K562 (cell line): Measurements from ENCODE around the gene TRANK1. TPM values are rescaled to one million over a fixed set of nuclear protein-coding genes. Genes with fewer than 3 reads are reported as not detected.

Experiments used
- BHLHE40 ChIP-seq: IDR thresholded peaks from 2 replicates; pipeline ENCODE4 v1.6.1; 2011; ENCODE audit warnings: low read length, improper control_type of control experiment
- CREB1 ChIP-seq, 2 experiments: sonication (generic) in 1 of 2; formaldehyde crosslinking in 1 of 2; IDR thresholded peaks; 2 replicates each; pipeline versions ENCODE4 v1.6.1 to v1.8.0; 2012 to 2022; ENCODE audit warnings: inconsistent platforms in 1 of 2, mild to moderate bottlenecking in 1 of 2, missing genetic modification reagents in 1 of 2, moderate library complexity in 1 of 2
- CTCF ChIP-seq, 3 experiments: IDR thresholded peaks in 2 of 3; conservative IDR thresholded peaks in 1 of 3; 2 replicates each; pipeline ENCODE4 v1.5.1; 2011 to 2012; ENCODE audit warnings: low read length in 3 of 3, mild to moderate bottlenecking in 3 of 3, control low read depth in 2 of 3, improper control_type of control experiment in 1 of 3, inconsistent platforms in 1 of 3, low read depth in 1 of 3, mixed read lengths in 1 of 3, moderate library complexity in 1 of 3; ENCODE audit not compliant: insufficient read depth in 2 of 3
- HNRNPK ChIP-seq: fragments of 200-400 bp; formaldehyde crosslinking; IDR thresholded peaks from one replicate; pipeline ENCODE4 v1.6.1; 2018; ENCODE audit warnings: mild to moderate bottlenecking, low read depth, low read length; ENCODE audit not compliant: poor library complexity, severe bottlenecking
- KLF1 ChIP-seq: fragments of 450-650 bp; IDR thresholded peaks from 2 replicates; pipeline ENCODE4 v1.6.1; 2016; ENCODE audit warnings: missing genetic modification characterization, missing compliant biosample characterization
- KLF16 ChIP-seq: IDR thresholded peaks from 2 replicates; pipeline ENCODE4 v1.6.1; 2016; ENCODE audit warnings: antibody characterized with exemption
- NFE2L1 ChIP-seq: fragments of 450-650 bp; IDR thresholded peaks from 2 replicates; pipeline ENCODE4 v1.6.1; 2016; ENCODE audit warnings: missing genetic modification characterization, low read depth, mild to moderate bottlenecking, missing compliant biosample characterization, moderate library complexity, borderline replicate concordance
- NONO ChIP-seq, 2 experiments: fragments of 200-400 bp in 1 of 2; fragments of 450-650 bp in 1 of 2; formaldehyde crosslinking in 1 of 2; IDR thresholded peaks; 2 replicates each; pipeline ENCODE4 v1.6.1; 2017; ENCODE audit warnings: low read depth in 2 of 2, mild to moderate bottlenecking in 2 of 2, moderate library complexity in 2 of 2, low read length in 1 of 2
- NR2C2 ChIP-seq, 2 experiments: fragments of 200-800 bp in 1 of 2; sonication (Bioruptor generic) in 1 of 2; sonication (generic) in 1 of 2; formaldehyde crosslinking in 1 of 2; IDR thresholded peaks; 2 replicates each; pipeline versions ENCODE4 v1.6.1 to v1.8.0; 2016 to 2022; ENCODE audit warnings: mild to moderate bottlenecking in 1 of 2, missing compliant biosample characterization in 1 of 2, missing genetic modification characterization in 1 of 2, missing genetic modification reagents in 1 of 2
- NRF1 ChIP-seq, 2 experiments: fragments of 450-650 bp; IDR thresholded peaks in 1 of 2; conservative IDR thresholded peaks in 1 of 2; 2 replicates each; pipeline ENCODE4 v1.6.1; 2014; ENCODE audit warnings: mild to moderate bottlenecking in 2 of 2
- POLR2B ChIP-seq: fragments of 450-650 bp; IDR thresholded peaks from 2 replicates; pipeline ENCODE4 v1.6.1; 2018; ENCODE audit warnings: low read depth; ENCODE audit not compliant: partially characterized antibody
- RAD21 ChIP-seq, 2 experiments: fragments of 250-450 bp in 1 of 2; fragments of 450-650 bp in 1 of 2; sonication (Bioruptor Pico) in 1 of 2; formaldehyde crosslinking in 1 of 2; IDR thresholded peaks in 1 of 2; conservative IDR thresholded peaks in 1 of 2; 2 replicates each; pipeline versions ENCODE4 v1.4.0 to v1.8.0; 2020 to 2022; ENCODE audit warnings: mild to moderate bottlenecking in 2 of 2, moderate library complexity in 1 of 2
- RNF2 ChIP-seq: sonication (generic); IDR thresholded peaks from 2 replicates; pipeline ENCODE4 v1.6.1; 2016
- STAG1 ChIP-seq: sonication (generic); formaldehyde crosslinking; IDR thresholded peaks from 2 replicates; pipeline ENCODE4 v1.5.0; 2020; ENCODE audit warnings: missing genetic modification reagents, borderline replicate concordance
- TGIF2 ChIP-seq: sonication (generic); formaldehyde crosslinking; IDR thresholded peaks from 2 replicates; pipeline ENCODE4 v1.8.1; 2022; ENCODE audit warnings: mild to moderate bottlenecking, missing genetic modification reagents, moderate library complexity
- THAP12 ChIP-seq: fragments of 250-450 bp; sonication (Bioruptor Pico); IDR thresholded peaks from 2 replicates; pipeline ENCODE4 v1.9.0; 2021; ENCODE audit warnings: mild to moderate bottlenecking, inconsistent platforms
- YY1 ChIP-seq, 3 experiments: IDR thresholded peaks; 2 replicates each; pipeline ENCODE4 v1.6.1; 2011; ENCODE audit warnings: low read length in 2 of 3, mild to moderate bottlenecking in 2 of 3, moderate library complexity in 2 of 3, borderline replicate concordance in 1 of 3, control low read depth in 1 of 3, low read depth in 1 of 3; ENCODE audit not compliant: insufficient read depth in 3 of 3, insufficient replicate concordance in 2 of 3, control insufficient read depth in 1 of 3, insufficient read length in 1 of 3; ENCODE audit errors: extremely low read depth in 1 of 3
- ZNF232 ChIP-seq: sonication (generic); formaldehyde crosslinking; IDR thresholded peaks from 2 replicates; pipeline ENCODE4 v1.8.0; 2022; ENCODE audit warnings: mild to moderate bottlenecking, missing genetic modification reagents
- ZNF655 ChIP-seq: fragments of 250-450 bp; sonication (Bioruptor Pico); IDR thresholded peaks from 2 replicates; pipeline ENCODE4 v1.5.0; 2021
- ZNF740 ChIP-seq, 3 experiments: fragments of 200-800 bp in 1 of 3; sonication (Bioruptor generic) in 1 of 3; sonication (generic) in 1 of 3; formaldehyde crosslinking in 1 of 3; IDR thresholded peaks; 2 replicates each; pipeline versions ENCODE4 v1.6.1 to v1.8.0; 2016 to 2022; ENCODE audit warnings: mild to moderate bottlenecking in 2 of 3, missing compliant biosample characterization in 2 of 3, missing genetic modification characterization in 2 of 3, missing genetic modification reagents in 1 of 3
- polyA plus RNA-seq, 8 experiments: library from polyadenylated mRNA; depleted of rRNA in 4 of 8; stranded (reverse) in 5 of 8; unstranded in 3 of 8; fragments of >200 nt; fragmentation: Nextera tagmentation in 2 of 8; fragmentation: Illumina TruSeq in 1 of 8; extraction: Ambion mirVana in 2 of 8; extraction: Trizol in 1 of 8; gene quantifications; 2 replicates each; pipeline versions ENCODE4 v1.2.1 to v1.2.3, GENCODE V29; 2011 to 2014; ENCODE audit warnings: inconsistent platforms in 1 of 8, missing spikeins in 1 of 8
- total RNA-seq, 7 experiments: library from RNA; depleted of rRNA in 6 of 7; stranded (reverse); fragments of >200 nt in 6 of 7; fragmentation: Illumina TruSeq in 2 of 7; extraction: Trizol in 2 of 7; gene quantifications; 2 replicates each; pipeline versions ENCODE4 v1.2.1 to v1.2.3, GENCODE V29; 2011 to 2021; ENCODE audit warnings: low replicate concordance in 1 of 7

The TRANK1 gene
- total and polyA plus RNA-seq, 9 of the 15 experiments (the other 6 are each of a cell fraction or from before 2014, with no cell fraction given), result 0.41 to 5.3 (median 2.1) TPM

- TF ChIP-seq ZNF655 (CRISPR knock-in tag), result no peak
- TF ChIP-seq NONO (IDR thresholded peaks at IDR 0.05; ENCODE audit: low read depth in 2 of 2, low read length in 1 of 2), result no peak
- no peak for TF ChIP-seq KLF1 (tag)
- no peak for TF ChIP-seq THAP12
- TF ChIP-seq NFE2L1 (tag), result no peak
- TF ChIP-seq CREB1 (IDR thresholded peaks at IDR 0.05), result no peak
- no peak for TF ChIP-seq CREB1 (CRISPR knock-in tag; IDR thresholded peaks at IDR 0.05)
- TF ChIP-seq TGIF2 (CRISPR knock-in tag), result no peak
- no peak for TF ChIP-seq RNF2
- TF ChIP-seq BHLHE40, result no peak
- no peak for TF ChIP-seq NRF1 (conservative IDR thresholded peaks at IDR 0.05 in 1 of 2, IDR thresholded peaks at IDR 0.05 in 1 of 2)
- peak; percentile 54 to 86 for TF ChIP-seq RAD21 (CRISPR knock-in tag; conservative IDR thresholded peaks at IDR 0.05 in 1 of 2, IDR thresholded peaks at IDR 0.05 in 1 of 2)
- TF ChIP-seq CTCF (IDR thresholded peaks at IDR 0.05 in 2 of 3, conservative IDR thresholded peaks at IDR 0.05 in 1 of 3; ENCODE audit: insufficient read depth in 2 of 3, low read depth in 1 of 3, low read length in 3 of 3), result peak; percentile 69 to 77 (median 69)
- no peak for TF ChIP-seq ZNF232 (CRISPR knock-in tag)
- TF ChIP-seq NR2C2 (CRISPR knock-in tag; IDR thresholded peaks at IDR 0.05), result no peak
- no peak for TF ChIP-seq NR2C2 (tag; IDR thresholded peaks at IDR 0.05)
- no peak for TF ChIP-seq ZNF740 (CRISPR knock-in tag; IDR thresholded peaks at IDR 0.05)
- TF ChIP-seq ZNF740 (tag; IDR thresholded peaks at IDR 0.05), result no peak
- no peak for TF ChIP-seq POLR2B
- TF ChIP-seq HNRNPK, result no peak
- no peak for TF ChIP-seq KLF16
- peak in 2 of 3 experiments; percentile 50 to 63 for TF ChIP-seq YY1 (IDR thresholded peaks at IDR 0.05; ENCODE audit: borderline replicate concordance in 1 of 3, control insufficient read depth in 1 of 3, extremely low read depth in 1 of 3, insufficient read depth in 3 of 3, insufficient read length in 1 of 3, insufficient replicate concordance in 2 of 3, low read depth in 1 of 3, low read length in 2 of 3)
- 0 out of 2 replicates have a peak, but pooled peaks have one; percentile 21 for TF ChIP-seq STAG1 (CRISPR knock-in tag)
Observed at GRCh38 chr3:36904641-36905040, 40.2 kb downstream of the TRANK1 start (continued).
